Panc1 (cell line): Measurements from ENCODE around the gene KRTAP23-1. TPM values are rescaled to one million over a fixed set of nuclear protein-coding genes. Genes with fewer than 3 reads are reported as not detected.

Source experiments
- ATAC-seq: fragments of 200-7000 bp; cut with Tn5 transposase; 2 replicates; pipeline ENCODE4 v1.9.1; 2020; ENCODE audit warnings: mild to moderate bottlenecking, moderate library complexity
- BruUV-seq: library from RNA; stranded (reverse); fragments of 400-500 nt; replicated peaks from 2 replicates; lab custom pipeline; 2021; lab: Mats Ljungman, UMichigan
- CTCF ChIA-PET: fragments of 300-600 bp; sonication (Branson Sonifier 250); formaldehyde crosslinking; loops from one replicate; lab custom pipeline; 2022; ENCODE audit warnings: antibody characterized with exemption; lab: Charles Lee
- POLR2A ChIA-PET: fragments of 300-600 bp; sonication (Branson Sonifier 250); formaldehyde crosslinking; loops from one replicate; lab custom pipeline; 2022; ENCODE audit warnings: antibody characterized with exemption; lab: Charles Lee
- DNase-seq: peaks from one replicate; pipeline ENCODE4 v3.0.0-alpha.2; 2010; ENCODE audit warnings: low read depth, low spot score
- H3K27ac ChIP-seq: 2 replicates; pipeline ENCODE4 v1.5.1; 2011; ENCODE audit warnings: mild to moderate bottlenecking, low read length, inconsistent platforms
- H3K27me3 ChIP-seq: fragments of 200-500 bp; sonication (Bioruptor generic); 2 replicates; pipeline ENCODE4 v1.6.0; 2014; ENCODE audit warnings: low read length, inconsistent platforms; ENCODE audit not compliant: control insufficient read depth, insufficient read depth
- H3K36me3 ChIP-seq: fragments of 200-500 bp; sonication (Bioruptor generic); 2 replicates; pipeline ENCODE4 v1.5.1; 2014; ENCODE audit warnings: inconsistent platforms, mild to moderate bottlenecking, low read length, moderate library complexity; ENCODE audit not compliant: control insufficient read depth, insufficient read depth
- H3K4me1 ChIP-seq: 2 replicates; pipeline ENCODE4 v1.5.1; 2011; ENCODE audit warnings: inconsistent platforms, mild to moderate bottlenecking, low read length, moderate library complexity; ENCODE audit not compliant: control insufficient read depth, insufficient read depth
- H3K4me3 ChIP-seq, 2 experiments: 2 replicates each; pipeline ENCODE4 v1.5.1; 2011 to 2012; ENCODE audit warnings: low read depth in 2 of 2, low read length in 2 of 2, mild to moderate bottlenecking in 2 of 2, inconsistent platforms in 1 of 2, moderate library complexity in 1 of 2
- H3K9me3 ChIP-seq: fragments of 200-500 bp; sonication (Bioruptor generic); 2 replicates; pipeline ENCODE4 v1.5.1; 2014; ENCODE audit warnings: low read depth, mild to moderate bottlenecking, inconsistent platforms, low read length, moderate library complexity; ENCODE audit not compliant: control insufficient read depth, insufficient read depth
- CTCF ChIP-seq: fragments of 450-650 bp; IDR thresholded peaks from 2 replicates; pipeline ENCODE4 v1.5.1; 2017; ENCODE audit warnings: mild to moderate bottlenecking
- POLR2AphosphoS5 ChIP-seq: IDR thresholded peaks from 2 replicates; pipeline ENCODE4 v1.6.1; 2012; ENCODE audit warnings: mild to moderate bottlenecking, low read depth, low read length, moderate library complexity
- SIN3A ChIP-seq: IDR thresholded peaks from 2 replicates; pipeline ENCODE4 v1.6.1; 2012; ENCODE audit warnings: low read depth, mild to moderate bottlenecking, low read length, moderate library complexity, borderline replicate concordance; ENCODE audit not compliant: insufficient read depth
- TCF7L2 ChIP-seq: IDR thresholded peaks from 2 replicates; pipeline ENCODE4 v1.6.1; 2011; ENCODE audit warnings: mild to moderate bottlenecking, low read depth, low read length, inconsistent platforms
- in situ Hi-C: cut with HindIII; loops from 2 replicates; pipeline ENCODE4 v1.10.0; 2016; ENCODE audit warnings: low sequenced_read_pairs, low pct_unique_long_range_greater_than_20kb
- intact Hi-C: fragments of 100-400 bp; cut with micrococcal nuclease; formaldehyde crosslinking; loops from one replicate; pipeline ENCODE4 v1.10.0; 2022; ENCODE audit not compliant: unreplicated experiment
- total RNA-seq: library from RNA; stranded (reverse); gene quantifications from one replicate; pipeline ENCODE4 v1.2.1, GENCODE V29; 2021; ENCODE audit not compliant: unreplicated experiment
- TF ChIP-seq, protein P1 (sequence below), 2 experiments: IDR thresholded peaks; 2 replicates each; pipeline ENCODE4 v1.6.1; 2011 to 2012; ENCODE audit warnings: low read depth in 2 of 2, control low read depth in 1 of 2, low read length in 1 of 2, mild to moderate bottlenecking in 1 of 2, moderate library complexity in 1 of 2; ENCODE audit not compliant: insufficient read depth in 1 of 2

Gene KRTAP23-1
- total RNA-seq, 1 experiment from 2014 or later, result not detected

GRCh38 chr21:30337772-30338171 lies 10.6 kb downstream of the KRTAP23-1 start:
- no TSS peak for BruUV-seq
- no peaks in the 10 kb centered on the region for H3K4me1 ChIP-seq
- CTCF ChIA-PET, result no interaction called here
- no peak overlapping the region for H3K27ac ChIP-seq
- in situ Hi-C loops, result no loop called here
- POLR2A ChIA-PET, result no interaction called here
- no peak for ATAC-seq
- intact Hi-C loops, result no loop called here
- DNase-seq, result no peak
- no peaks in the 10 kb centered on the region for H3K27me3 ChIP-seq
- no peaks in the 10 kb centered on the region for H3K36me3 ChIP-seq
- TF ChIP-seq, protein P1, sequence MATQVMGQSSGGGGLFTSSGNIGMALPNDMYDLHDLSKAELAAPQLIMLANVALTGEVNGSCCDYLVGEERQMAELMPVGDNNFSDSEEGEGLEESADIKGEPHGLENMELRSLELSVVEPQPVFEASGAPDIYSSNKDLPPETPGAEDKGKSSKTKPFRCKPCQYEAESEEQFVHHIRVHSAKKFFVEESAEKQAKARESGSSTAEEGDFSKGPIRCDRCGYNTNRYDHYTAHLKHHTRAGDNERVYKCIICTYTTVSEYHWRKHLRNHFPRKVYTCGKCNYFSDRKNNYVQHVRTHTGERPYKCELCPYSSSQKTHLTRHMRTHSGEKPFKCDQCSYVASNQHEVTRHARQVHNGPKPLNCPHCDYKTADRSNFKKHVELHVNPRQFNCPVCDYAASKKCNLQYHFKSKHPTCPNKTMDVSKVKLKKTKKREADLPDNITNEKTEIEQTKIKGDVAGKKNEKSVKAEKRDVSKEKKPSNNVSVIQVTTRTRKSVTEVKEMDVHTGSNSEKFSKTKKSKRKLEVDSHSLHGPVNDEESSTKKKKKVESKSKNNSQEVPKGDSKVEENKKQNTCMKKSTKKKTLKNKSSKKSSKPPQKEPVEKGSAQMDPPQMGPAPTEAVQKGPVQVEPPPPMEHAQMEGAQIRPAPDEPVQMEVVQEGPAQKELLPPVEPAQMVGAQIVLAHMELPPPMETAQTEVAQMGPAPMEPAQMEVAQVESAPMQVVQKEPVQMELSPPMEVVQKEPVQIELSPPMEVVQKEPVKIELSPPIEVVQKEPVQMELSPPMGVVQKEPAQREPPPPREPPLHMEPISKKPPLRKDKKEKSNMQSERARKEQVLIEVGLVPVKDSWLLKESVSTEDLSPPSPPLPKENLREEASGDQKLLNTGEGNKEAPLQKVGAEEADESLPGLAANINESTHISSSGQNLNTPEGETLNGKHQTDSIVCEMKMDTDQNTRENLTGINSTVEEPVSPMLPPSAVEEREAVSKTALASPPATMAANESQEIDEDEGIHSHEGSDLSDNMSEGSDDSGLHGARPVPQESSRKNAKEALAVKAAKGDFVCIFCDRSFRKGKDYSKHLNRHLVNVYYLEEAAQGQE (IDR thresholded peaks at IDR 0.05; ENCODE audit: insufficient read depth in 1 of 2, low read depth in 2 of 2, low read length in 1 of 2), result no peak
- TF ChIP-seq TCF7L2, result no peak
- TF ChIP-seq CTCF, result no peak
- TF ChIP-seq POLR2AphosphoS5, result no peak
- no peak for TF ChIP-seq SIN3A
- no peaks in the 10 kb centered on the region for H3K9me3 ChIP-seq
- no peak overlapping the region for H3K4me3 ChIP-seq

GRCh38 chr21:30337276-30337744 lies 11.1 kb downstream of the KRTAP23-1 start, which contains the start of gene KRTAP27-1:
TSS of gene KRTAP27-1 (minus strand) at chr21:30337694. CDS start at chr21:30337668, 26 bp downstream.
- in situ Hi-C loops, result no loop called here
- TF ChIP-seq, protein P1 (IDR thresholded peaks at IDR 0.05; ENCODE audit: insufficient read depth in 1 of 2, low read depth in 2 of 2, low read length in 1 of 2), result no peak
- TF ChIP-seq SIN3A (no peak), CTCF (no peak), TCF7L2 (no peak), POLR2AphosphoS5 (no peak)
- no peak within 1 kb of the TSS for H3K4me3 ChIP-seq
- no peaks in the 10 kb centered on the region for H3K36me3 ChIP-seq
- H3K27ac ChIP-seq, result no peak within 1 kb of the TSS
- no TSS peak for BruUV-seq
- CTCF ChIA-PET, result no interaction called here
- intact Hi-C loops, result no loop called here
- H3K27me3 ChIP-seq, result no peaks in the 10 kb centered on the region
- no peaks in the 10 kb centered on the region for H3K4me1 ChIP-seq
- POLR2A ChIA-PET, result no interaction called here
- DNase-seq, result no peak
- H3K9me3 ChIP-seq, result no peaks in the 10 kb centered on the region
- no peak for ATAC-seq
